GM12878 (cell line): ENCODE data around the gene ZSCAN5C.

ENCODE experiments used
- CTCF ChIP-seq, 3 experiments: IDR thresholded peaks in 2 of 3; conservative IDR thresholded peaks in 1 of 3; 2 replicates each; pipeline ENCODE4 v1.5.1; 2011; ENCODE audit warnings: low read depth in 3 of 3, low read length in 3 of 3, mild to moderate bottlenecking in 3 of 3, control low read depth in 2 of 3, moderate library complexity in 2 of 3, inconsistent platforms in 1 of 3, mixed read lengths in 1 of 3; ENCODE audit not compliant: control insufficient read depth in 2 of 3, insufficient read depth in 1 of 3; ENCODE audit errors: extremely low read depth in 1 of 3
- EP300 ChIP-seq, 2 experiments: fragments of 150-350 bp in 1 of 2; IDR thresholded peaks; 2 replicates each; pipeline ENCODE4 v1.6.1; 2011 to 2012; ENCODE audit warnings: low read depth in 2 of 2, low read length in 2 of 2, borderline replicate concordance in 1 of 2, improper control_type of control experiment in 1 of 2, inconsistent platforms in 1 of 2; ENCODE audit not compliant: control insufficient read depth in 1 of 2
- GABPA ChIP-seq: IDR thresholded peaks from 2 replicates; pipeline ENCODE4 v1.6.1; 2014; ENCODE audit warnings: antibody characterized with exemption, low read depth, mild to moderate bottlenecking, inconsistent platforms
- POLR2A ChIP-seq: IDR thresholded peaks from 2 replicates; pipeline ENCODE4 v1.6.1; 2011; ENCODE audit warnings: low read depth, mild to moderate bottlenecking, low read length
- POLR2AphosphoS5 ChIP-seq: IDR thresholded peaks from 2 replicates; pipeline ENCODE4 v1.6.1; 2011; ENCODE audit warnings: mild to moderate bottlenecking, low read length, inconsistent platforms
- SMC3 ChIP-seq: IDR thresholded peaks from 2 replicates; pipeline ENCODE4 v1.6.1; 2011; ENCODE audit warnings: low read length, improper control_type of control experiment, borderline replicate concordance
- SPI1 ChIP-seq: IDR thresholded peaks from 2 replicates; pipeline ENCODE4 v1.6.1; 2011; ENCODE audit warnings: low read depth, mild to moderate bottlenecking, low read length, moderate library complexity, borderline replicate concordance; ENCODE audit not compliant: insufficient read depth
- USF2 ChIP-seq: IDR thresholded peaks from 2 replicates; pipeline ENCODE4 v1.6.1; 2011; ENCODE audit warnings: low read depth, low read length, improper control_type of control experiment, borderline replicate concordance

- TF ChIP-seq POLR2A (no peak), USF2 (no peak), SPI1 (no peak), POLR2AphosphoS5 (no peak), GABPA (no peak), SMC3 (no peak), CTCF (IDR thresholded peaks at IDR 0.05 in 2 of 3, conservative IDR thresholded peaks at IDR 0.05 in 1 of 3; ENCODE audit: control insufficient read depth in 2 of 3, extremely low read depth in 1 of 3, insufficient read depth in 1 of 3, low read depth in 3 of 3, low read length in 3 of 3) (no peak), EP300 (IDR thresholded peaks at IDR 0.05; ENCODE audit: borderline replicate concordance in 1 of 2, control insufficient read depth in 1 of 2, low read depth in 2 of 2, low read length in 2 of 2) (no peak)
Observed at GRCh38 chr19:56174550-56174949, 27.5 kb upstream of the ZSCAN5C start.
